DMS 273 (cell line): ENCODE data around the gene MKRN2.
"Not testable (repeated sequence)": the region's sequence is repeated elsewhere in the genome, so short reads cannot be mapped to it uniquely, and the experiment has no call there.

Source experiments
- DNase-seq: peaks from one replicate; lab custom pipeline; 2025; ENCODE audit not compliant: unreplicated experiment; lab: John Stamatoyannopoulos, UW

Gene MKRN2

DNA sequence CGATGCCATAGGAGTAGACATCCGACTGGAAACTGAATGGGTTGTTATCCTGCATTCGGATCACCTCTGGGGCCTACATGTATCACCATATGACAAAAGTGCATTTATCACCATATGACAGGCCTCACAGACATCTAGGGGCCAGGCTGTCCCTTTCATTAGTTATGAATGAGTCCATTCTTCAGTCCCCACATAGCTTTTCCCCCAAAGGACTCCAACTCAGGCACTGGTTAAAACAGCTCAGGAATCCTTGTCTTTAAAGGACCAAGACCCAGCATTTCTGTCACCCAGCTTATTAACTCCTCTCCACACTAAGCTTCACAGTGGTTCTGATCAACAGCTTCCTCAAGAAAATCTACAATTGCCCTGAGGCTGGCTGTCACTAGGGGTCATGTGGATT is 28.3 kb downstream of the MKRN2 start:
- no peak for DNase-seq

DNA sequence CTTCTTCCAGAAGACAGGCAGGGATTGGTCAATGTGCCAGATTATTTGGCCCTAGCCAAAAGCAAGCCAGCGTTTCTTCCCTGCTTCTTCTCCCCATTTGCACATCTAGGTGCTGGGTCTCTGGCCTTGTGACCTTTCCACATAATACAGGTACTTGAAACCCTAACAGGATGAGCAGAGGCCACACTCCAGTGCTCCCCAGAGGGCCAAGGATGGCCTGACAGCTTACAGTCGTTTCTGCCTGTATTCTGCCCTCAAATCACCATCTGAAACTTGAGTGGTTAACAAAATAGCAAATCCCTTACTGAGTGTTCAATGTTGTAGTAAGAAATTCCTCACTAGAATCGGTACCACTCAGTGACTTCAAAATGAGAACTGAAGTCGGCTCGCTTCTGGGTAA is 29.1 kb downstream of the MKRN2 start:
- no peak for DNase-seq

DNA sequence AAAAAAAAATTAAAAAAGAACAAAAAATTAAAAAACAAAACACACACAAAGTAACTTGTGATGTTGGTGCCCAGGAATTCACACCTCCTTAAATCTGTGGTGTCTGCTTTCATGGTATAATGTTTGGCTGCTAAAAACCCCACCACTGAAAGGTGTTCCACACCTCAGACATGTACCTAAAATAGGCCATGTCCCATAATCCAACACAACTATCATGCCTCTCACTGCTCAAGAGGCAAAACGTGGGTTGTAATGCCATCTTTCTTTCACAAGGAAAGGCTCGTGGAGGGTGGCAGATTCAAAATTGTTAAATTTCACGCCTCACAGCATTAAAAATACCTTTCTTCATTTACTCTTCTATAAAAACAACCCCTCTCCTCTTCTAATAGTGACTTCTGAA is 29.5 kb downstream of the MKRN2 start:
- DNase-seq = no peak

DNA sequence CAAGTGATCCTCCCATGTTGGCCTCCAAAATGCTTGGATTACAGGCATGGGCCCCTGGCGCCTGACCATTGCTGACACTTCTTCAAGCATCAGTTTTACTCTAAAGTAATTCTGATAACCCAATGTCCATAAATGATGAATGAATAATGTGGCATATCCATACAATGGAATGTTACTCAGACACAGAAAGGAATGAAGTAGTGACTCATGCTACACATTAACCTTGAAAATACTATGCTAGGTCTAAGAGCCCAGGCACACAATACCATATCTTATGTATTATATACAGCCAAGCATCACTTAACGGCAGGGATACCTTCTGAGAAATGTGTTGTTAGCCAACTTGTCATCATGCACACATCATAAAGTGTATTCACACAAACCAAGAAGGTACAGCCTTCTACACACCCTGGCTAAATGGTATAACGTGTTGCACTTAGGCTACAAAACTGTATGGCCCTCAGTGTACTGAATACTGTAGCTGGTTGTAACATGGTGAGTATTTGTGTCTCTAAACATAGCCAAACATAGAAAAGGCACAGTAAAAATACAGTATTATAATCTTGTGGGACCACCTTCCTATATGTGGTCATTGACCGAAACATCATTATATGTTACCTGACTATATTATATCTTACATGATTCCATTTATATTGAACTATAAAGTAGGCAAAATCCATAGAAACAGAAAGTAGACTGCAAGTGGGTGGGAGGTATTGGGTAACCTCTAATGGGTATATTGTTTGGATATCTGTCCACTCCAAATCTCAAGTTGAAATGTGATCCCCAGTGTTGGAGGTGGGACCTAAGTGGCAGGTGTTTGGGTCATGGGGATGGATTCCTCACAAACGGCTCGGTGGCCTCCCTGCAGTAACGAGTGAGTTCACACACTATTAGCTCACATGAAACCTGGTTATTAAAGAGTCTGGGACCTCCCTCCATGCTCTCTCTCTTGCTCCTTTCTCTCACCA is 31.4 kb downstream of the MKRN2 start:
- DNase-seq = peak; percentile 24

DNA sequence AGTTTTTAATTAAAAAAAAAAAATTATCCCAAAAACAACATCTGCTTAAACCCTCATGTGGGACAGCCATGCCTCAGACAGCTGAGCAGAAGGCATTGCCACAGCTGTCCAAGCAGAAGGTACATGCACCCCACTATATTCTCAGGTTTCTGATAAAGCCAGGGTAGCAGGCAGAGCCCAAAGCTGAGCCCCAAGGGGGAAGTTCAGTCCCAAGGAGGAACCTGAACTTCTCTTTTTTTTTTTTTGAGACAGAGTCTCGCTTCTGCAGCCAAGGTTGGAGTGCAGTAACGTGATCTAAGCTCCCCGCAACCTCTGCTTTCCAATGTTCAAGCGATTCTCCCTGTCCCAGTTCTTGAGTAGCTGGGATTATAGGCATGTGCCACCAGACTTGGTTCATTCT is 33.2 kb downstream of the MKRN2 start:
- peak; percentile 22 for DNase-seq

DNA sequence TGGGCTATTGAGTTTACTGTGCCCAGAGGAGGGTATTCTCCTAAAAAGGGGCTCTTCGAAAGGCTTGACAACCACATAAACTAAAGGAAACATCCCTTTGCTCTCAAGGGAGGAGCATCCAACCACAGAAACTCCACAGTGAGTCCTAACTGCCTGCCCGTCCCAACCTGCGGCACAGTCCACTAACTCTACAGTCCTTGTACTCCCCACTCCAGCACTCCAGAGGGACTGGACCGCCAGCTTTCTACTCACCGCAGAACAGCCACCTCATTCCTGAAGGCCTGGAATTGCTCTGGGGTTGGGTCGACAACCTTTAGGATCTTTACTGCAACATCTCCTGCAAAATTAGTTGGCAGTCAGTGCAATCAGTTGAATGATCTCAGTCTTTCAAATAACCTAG is 34.6 kb downstream of the MKRN2 start:
- DNase-seq = no peak

DNA sequence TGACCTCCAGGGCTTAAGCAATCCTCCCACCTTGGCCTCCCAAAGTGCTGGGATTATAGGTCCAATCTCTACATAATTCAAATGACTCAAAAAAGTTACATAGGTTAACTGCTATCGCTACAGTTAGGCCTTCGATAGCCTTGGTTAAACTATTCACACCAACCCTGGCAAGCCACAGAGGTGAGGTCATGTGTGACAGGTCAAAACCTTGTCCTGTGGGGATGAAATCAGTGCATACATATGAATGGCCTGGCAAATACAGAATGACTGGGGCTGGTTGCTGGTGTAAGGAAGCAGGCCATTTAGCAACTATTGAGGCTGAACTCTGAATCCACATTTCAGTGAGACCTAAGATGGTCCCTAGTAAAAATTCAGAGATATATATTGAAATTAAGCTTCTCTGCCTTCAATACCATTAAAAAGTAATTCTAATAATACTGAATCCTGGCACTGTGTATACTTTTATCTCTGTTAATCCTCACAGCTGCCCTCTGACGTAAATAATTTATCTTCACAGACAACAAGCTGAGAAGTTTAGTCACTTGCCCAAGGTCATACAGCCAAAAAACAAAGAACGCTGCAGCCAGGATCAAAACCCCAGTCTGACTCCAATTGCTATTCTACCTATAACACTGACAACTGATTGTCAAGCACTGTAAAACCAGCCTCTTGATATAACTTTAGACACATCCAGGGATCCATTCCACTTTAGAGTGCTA is 35.3 kb downstream of the MKRN2 start:
- DNase-seq = no peak

DNA sequence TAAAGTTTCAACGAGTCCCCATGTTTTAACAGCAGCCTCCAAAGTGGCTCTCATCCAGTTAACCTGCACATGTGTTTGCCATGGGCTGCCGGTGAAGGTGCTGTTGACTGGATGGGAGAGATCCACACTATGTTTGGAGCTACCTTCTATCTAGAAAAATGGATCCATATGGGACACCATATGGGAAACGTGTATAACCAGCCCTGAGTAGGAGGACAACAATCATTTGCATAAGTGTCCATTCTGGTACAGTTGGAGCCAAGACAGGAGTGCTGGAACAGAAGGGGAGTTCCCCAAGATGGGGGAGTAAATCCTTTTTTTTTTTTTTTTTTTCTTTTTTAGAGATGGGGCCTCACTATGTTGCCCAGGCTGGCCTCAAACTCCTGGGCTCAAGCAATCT is 36.6 kb downstream of the MKRN2 start:
- DNase-seq = peak; percentile 90

DNA sequence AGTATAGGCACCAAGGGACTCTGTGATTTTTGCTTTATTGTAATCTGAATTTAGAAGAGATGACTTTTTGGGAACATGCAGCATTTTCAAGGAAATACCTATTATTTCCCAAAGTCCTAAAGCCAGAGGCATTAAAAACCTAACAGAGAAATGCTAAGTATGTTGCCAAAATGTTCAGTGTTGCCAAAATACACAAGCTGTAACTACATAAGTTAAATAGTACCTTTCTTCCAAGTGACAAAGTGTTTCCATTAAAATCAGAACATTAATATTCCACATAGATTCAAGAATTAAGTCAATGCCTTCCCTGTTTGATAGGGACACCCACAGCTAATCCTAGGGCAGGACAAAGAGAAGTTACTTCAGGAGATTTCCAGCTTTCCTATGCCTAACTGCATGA is 42.0 kb downstream of the MKRN2 start:
- DNase-seq = no peak

DNA sequence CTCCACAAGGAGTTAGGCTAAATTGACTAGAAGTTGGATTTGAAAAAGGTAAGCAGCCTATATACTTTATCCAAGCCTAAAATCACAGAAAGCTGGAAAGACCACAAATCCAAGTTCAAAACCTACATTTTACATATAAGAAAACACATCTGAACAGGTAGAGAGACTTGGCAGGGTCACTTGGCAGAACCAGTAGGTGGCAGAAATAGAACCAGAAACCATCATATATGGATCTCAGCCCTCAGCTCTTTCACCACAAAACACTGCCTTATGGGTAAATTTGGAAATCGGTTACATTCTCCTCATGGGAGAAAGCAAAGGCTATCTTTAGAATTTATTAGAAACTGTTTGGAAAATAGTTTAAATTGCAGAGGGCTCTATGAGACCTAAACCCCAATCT is 44.2 kb downstream of the MKRN2 start:
- no peak for DNase-seq

DNA sequence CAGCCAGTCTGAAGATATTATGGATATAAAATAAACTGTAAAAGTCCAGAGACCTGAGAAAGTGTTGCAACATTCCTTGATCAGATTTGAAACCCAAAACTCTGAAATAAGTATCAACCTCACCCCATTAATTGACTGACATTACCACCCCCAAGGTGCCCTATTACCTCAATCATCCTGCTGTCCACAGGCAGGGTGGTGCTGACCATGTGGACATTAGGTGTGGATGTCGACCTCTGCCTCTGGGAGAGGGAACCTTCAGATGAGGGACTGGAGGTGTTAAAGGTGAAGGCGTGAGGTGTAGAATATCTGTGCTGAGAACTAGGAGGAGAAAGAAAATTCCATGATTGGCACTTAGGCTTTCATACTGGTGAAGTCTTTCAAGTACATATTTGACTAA is 47.1 kb downstream of the MKRN2 start:
- DNase-seq = no peak

DNA sequence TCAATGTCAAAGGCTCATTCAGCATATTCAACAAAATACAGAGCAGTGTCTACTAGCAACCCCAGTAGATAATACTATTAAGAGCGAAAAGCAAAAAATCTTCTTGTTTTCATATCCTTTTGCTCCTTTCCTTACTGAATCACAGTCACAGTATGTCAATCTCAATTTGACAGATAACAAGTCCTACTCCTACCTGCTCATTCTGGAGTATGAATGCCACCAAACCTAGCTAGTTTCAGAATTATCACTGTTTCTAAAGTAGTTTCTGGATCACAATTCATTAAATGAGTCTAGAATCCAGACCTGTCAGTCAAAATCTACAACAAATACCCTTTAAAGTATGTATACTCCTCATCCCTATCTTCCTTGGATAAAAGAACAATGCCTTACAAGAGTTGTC is 51.5 kb downstream of the MKRN2 start:
- DNase-seq = no peak

DNA sequence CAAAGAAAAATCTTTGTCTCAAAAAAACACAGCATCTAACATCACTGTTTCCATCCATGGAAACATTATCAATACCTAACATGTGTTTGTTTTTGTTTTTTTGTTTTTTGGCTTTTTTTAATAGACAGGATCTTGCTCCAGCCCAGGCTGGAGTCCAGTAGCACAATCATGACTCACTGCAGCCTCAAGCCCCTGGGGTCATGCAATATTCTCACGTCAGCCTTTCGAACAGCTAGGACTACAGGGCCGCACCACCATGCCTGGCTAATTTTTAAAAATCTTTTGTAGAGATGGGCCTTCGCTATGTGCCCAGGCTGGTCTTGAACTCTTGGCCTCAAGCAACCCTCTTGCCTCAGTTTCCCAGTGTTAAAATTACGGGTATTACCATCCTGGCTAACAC is 54.2 kb downstream of the MKRN2 start:
- no peak for DNase-seq

DNA sequence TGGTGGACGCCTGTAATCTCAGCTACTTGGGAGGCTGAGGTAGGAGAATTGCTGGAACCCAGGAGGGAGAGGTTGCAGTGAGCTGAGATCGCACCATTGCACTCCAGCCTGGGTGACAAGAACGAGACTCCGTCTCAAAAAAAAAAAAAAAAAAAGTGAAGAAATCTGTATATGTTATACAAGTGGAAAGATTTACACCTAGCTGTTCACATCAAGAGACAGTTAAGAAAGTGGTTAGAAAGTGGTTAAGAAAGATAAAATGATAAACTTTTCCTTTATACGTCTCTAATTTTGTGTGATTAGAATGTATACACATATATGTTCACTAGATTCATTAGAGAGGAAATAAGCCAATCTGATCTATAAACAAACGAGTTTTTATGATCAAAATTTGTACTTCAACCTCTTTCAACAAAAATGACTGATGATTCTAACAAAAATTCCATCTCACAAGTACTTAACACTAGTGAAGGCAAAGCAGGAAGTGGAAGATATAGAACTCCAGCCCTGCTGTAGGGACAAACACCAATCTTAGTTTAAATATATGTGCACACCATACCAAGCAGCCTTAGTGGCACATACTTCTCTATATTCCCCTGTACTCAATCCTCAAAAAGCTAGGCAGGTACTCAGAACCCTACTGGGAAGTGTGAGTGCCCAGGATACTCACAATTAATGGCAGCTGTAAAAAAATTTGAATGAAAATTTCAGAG is 55.8 kb downstream of the MKRN2 start:
- DNase-seq = no peak

DNA sequence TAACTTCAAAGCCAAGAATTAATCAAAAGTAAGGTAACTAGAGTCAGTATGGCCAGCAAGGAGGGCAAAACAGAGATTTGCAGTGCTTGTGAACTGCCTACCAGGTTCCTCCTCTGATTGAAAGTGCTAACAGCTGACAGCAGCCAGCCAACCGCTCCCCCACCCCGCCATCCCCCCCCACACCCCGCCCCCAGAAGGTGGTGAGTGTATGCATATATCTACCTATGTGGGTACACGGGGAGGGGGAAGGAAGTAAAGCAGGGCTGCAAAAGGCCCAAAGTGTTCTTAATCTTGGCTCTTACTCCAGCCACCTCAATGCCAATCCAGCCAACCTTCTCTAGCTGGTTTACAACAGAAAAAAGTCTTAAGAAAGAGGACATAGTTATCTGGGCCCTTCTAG is 56.4 kb downstream of the MKRN2 start:
- no peak for DNase-seq

DNA sequence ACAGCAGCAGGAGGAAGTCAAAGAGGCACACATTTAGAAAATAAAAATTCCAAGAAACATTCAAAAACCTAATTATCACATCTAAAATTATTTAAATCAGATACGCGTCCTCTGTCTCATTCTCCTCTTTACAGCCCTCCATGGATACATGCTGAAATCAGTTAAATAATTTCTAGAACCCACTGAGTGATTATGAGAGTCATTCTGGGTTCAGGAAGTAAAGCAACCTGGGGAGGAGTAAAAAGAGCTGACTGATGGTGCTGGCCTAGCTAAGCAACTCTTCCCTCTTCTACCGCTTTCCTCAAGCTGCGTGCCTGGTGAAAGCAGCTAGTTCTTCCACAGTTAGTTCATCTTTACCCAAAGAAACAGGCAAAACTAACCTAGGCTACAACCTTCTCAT is 58.4 kb downstream of the MKRN2 start:
- DNase-seq = no peak

DNA sequence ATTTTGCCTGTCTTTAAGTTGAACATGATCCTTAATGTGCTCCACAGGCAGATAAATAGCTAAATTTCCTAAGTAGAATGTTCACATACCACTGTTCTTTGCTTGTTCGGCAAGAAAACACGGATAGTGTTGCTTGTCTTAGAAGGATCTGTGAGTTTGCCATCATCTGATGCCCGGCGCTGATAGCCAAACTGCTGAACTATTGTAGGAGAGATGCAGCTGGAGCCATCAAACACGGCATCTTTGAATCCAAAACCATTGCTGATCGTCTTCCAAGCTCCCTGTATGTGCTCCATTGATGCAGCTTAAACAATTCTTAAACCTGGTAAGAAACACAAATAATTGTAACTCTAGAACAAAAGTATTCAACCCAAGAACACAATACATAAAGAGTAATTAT is 61.5 kb downstream of the MKRN2 start:
- no peak for DNase-seq

DNA sequence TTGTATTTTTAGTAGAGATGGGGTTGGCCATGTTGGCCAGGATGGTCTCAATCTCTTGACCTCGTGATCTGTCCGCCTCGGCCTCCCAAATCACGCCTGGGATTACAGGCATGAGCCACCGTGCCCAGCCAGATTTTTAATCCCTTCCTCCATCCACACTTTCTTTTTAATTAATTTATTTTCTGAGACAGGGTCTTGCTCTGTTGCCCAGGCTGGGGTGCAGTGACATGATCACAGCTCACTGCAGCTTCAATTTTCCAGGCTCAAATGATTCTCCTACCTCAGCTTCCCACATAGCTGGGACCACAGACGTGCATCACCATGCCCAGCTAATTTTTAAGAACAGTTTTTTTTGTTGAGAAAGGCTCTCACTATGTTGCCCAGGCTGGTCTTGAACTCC is 63.4 kb downstream of the MKRN2 start:
- no peak for DNase-seq

DNA sequence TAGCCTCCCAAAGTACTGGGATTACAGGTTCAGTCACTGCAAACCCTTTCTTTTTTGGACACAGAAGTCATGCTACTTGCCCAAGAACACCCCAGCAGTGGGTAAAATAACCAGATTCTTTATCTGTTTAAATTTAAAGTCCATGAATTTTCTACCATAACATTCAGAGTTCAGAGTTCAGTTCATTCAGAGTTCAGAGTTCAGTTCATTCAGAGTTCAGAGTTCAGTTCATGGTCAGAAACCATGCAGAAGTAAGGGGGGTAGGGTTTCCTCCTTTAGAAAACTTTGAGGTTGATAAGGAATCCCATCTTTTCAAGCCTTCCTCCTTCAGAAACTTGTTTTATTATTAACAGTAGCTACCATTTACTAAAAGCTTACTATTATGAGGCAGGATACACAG is 63.8 kb downstream of the MKRN2 start:
- no peak for DNase-seq

DNA sequence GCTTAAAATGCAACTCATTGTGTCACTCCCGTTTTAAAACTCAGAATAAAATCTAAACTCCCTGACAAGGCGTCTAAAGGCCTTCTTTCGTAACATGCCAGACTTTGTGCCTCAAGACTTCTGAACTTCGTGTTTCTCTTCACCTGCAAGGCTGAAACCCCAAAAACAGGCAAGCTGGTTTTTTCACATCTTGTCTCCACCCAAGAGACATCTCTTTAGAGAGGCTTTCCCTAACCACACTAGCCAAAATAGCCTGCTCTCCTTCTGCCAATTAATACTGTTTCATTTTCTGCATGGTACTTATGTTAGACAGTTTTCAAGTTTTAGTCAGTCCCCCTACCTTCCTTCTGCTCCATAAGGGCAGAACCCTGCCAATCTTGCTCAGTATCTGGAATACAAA is 65.4 kb downstream of the MKRN2 start:
- DNase-seq = no peak

DNA sequence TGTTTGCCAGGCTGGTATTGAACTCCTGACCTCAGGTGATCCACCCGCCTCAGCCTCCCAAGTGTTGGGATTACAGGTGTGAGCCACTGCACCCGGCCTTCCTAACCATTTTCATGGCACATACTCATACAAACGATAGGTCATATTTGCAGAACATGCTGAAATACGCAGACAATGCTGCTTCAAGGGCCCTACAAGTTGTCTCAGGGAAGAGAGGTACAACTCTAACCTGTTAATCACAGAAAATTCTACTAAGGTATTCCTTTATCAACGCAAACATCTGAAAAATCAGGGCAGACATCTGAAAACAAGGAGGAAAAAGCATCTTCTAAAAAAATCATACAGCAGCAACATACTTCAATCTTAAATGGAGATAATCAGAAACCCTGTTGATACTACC is 67.2 kb downstream of the MKRN2 start:
- no peak for DNase-seq

DNA sequence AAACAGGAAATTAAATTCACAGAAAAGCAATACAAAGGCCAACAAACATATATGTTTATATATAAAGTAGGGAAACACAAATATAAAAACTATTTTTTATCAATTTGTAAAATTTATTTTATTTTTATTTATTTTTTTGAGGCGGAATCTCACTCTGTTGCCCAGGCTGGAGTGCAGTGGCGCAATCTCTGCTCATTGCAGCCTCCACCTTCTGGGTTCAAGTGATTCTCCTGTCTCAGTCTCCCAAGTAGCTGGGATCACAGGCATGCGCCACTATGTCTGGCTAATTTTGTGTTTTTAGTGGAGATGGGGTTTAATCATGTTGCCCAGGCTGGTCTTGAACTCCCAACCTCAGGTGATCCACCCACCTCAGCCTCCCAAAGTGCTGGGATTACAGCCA is 68.1 kb downstream of the MKRN2 start:
- not testable (repeated sequence) for DNase-seq
